GM12878 (cell line): ENCODE results near the gene MAST4. TPM values are rescaled to one million over a fixed set of nuclear protein-coding genes. Genes with fewer than 3 reads are reported as not detected.
"Not testable (repeated sequence)": the region's sequence is repeated elsewhere in the genome, so short reads cannot be mapped to it uniquely, and the experiment has no call there.

ENCODE experiments used
- ATAC-seq: fragments of 200-7000 bp; cut with Tn5 transposase; 3 replicates; pipeline ENCODE4 v1.9.1; 2020; ENCODE audit warnings: mild to moderate bottlenecking, moderate library complexity
- BruUV-seq: library from RNA; stranded (reverse); fragments of 400-500 nt; replicated peaks from 2 replicates; lab custom pipeline; 2021; lab: Mats Ljungman, UMichigan
- CTCF ChIA-PET: fragments of 300-600 bp; sonication (Branson Sonifier 250); formaldehyde crosslinking; extraction: SDS; loops from one replicate; lab custom pipeline; 2021; ENCODE audit warnings: inconsistent platforms; lab: Yijun Ruan, JAX
- POLR2A ChIA-PET: fragments of 350-600 bp; formaldehyde crosslinking; extraction: SDS; loops from one replicate; lab custom pipeline; 2021; ENCODE audit warnings: inconsistent platforms; lab: Charles Lee
- RAD21 ChIA-PET: fragments of 300-600 bp; sonication (Branson Sonifier 250); formaldehyde crosslinking; loops from one replicate; lab custom pipeline; 2023; ENCODE audit warnings: antibody characterized with exemption; ENCODE audit not compliant: unreplicated experiment; lab: Charles Lee
- SMC1A ChIA-PET: fragments of 300-600 bp; sonication (Branson Sonifier 250); formaldehyde crosslinking; loops from one replicate; lab custom pipeline; 2023; ENCODE audit not compliant: unreplicated experiment, uncharacterized antibody; lab: Charles Lee
- DNase-seq: peaks from one replicate; pipeline ENCODE4 v3.0.0-alpha.2; 2011; ENCODE audit warnings: low read depth, low spot score
- FAIRE-seq: peaks from 3 replicates; lab custom pipeline; 2011; peaks lifted over from hg19 to GRCh38; lab: Jason Lieb, UNC
- H2AFZ ChIP-seq: 2 replicates; pipeline ENCODE4 v1.6.0; 2011; ENCODE audit warnings: low read depth, low read length, control low read depth; ENCODE audit not compliant: control insufficient read depth
- H3K27ac ChIP-seq: 2 replicates; pipeline ENCODE4 v1.5.1; 2011; ENCODE audit warnings: control low read depth; ENCODE audit not compliant: control insufficient read depth, insufficient read depth
- H3K27me3 ChIP-seq, 2 experiments: replicated peaks in 1 of 2; 2 replicates each; pipeline versions ENCODE4 v1.6.0 to v1.6.1; 2011; ENCODE audit warnings: low read length in 1 of 2; ENCODE audit not compliant: control insufficient read depth in 2 of 2, insufficient read depth in 2 of 2
- H3K36me3 ChIP-seq, 2 experiments: 2 replicates each; pipeline ENCODE4 v1.5.1; 2011; ENCODE audit warnings: low read length in 1 of 2; ENCODE audit not compliant: control insufficient read depth in 2 of 2, insufficient read depth in 2 of 2
- H3K4me1 ChIP-seq: 2 replicates; pipeline ENCODE4 v1.6.1; 2011; ENCODE audit warnings: mild to moderate bottlenecking, low read length, moderate library complexity, mixed read lengths; ENCODE audit not compliant: control insufficient read depth, insufficient read depth
- H3K4me2 ChIP-seq: 2 replicates; pipeline ENCODE4 v1.6.0; 2011; ENCODE audit warnings: control low read depth; ENCODE audit not compliant: control insufficient read depth, insufficient read depth
- H3K4me3 ChIP-seq: fragments of 200-600 bp; sonication (generic); 2 replicates; pipeline ENCODE4 v1.5.1; 2016
- H3K79me2 ChIP-seq: 2 replicates; pipeline ENCODE4 v1.6.0; 2011; ENCODE audit warnings: low read length; ENCODE audit not compliant: control insufficient read depth, insufficient read depth
- H3K9ac ChIP-seq: 2 replicates; pipeline ENCODE4 v1.8.0; 2011; ENCODE audit warnings: low read length, control low read depth, mixed read lengths; ENCODE audit not compliant: control insufficient read depth, insufficient read depth
- H3K9me3 ChIP-seq: replicated peaks from 3 replicates; pipeline ENCODE4 v1.5.1; 2011; ENCODE audit warnings: mild to moderate bottlenecking, low read length; ENCODE audit not compliant: control insufficient read depth, insufficient read depth
- H4K20me1 ChIP-seq: 2 replicates; pipeline ENCODE4 v1.6.0; 2011; ENCODE audit not compliant: control insufficient read depth, insufficient read depth
- SUPT20H ChIP-seq: IDR thresholded peaks from 2 replicates; pipeline ENCODE4 v1.6.1; 2011; ENCODE audit warnings: low read depth, mild to moderate bottlenecking, low read length, moderate library complexity, borderline replicate concordance; ENCODE audit not compliant: control insufficient read depth
- WGBS: methylation state at CpG from one replicate; pipeline ENCODE4 v1.1.6; 2016; ENCODE audit warnings: low lambda C conversion rate; ENCODE audit not compliant: insufficient replicate concordance, insufficient coverage; ENCODE audit errors: missing lambda C conversion rate; 5-methylcytosine and 5-hydroxymethylcytosine counted together
- in situ Hi-C: fragments of 300-500 bp; cut with MboI; formaldehyde crosslinking; loops from 9 replicates; pipeline ENCODE4 v1.14.3; 2018; ENCODE audit warnings: mixed read lengths
- intact Hi-C: fragments of 100-400 bp; cut with micrococcal nuclease; formaldehyde crosslinking; loops from one replicate; pipeline ENCODE4 v1.14.2; 2022; ENCODE audit not compliant: unreplicated experiment
- polyA plus RNA-seq, 11 experiments: library from polyadenylated mRNA; depleted of rRNA in 4 of 11; unstranded in 6 of 11; stranded (reverse) in 5 of 11; fragments of >200 nt; fragmentation: Nextera tagmentation in 4 of 11; fragmentation: Illumina TruSeq in 1 of 11; extraction: Ambion mirVana in 4 of 11; extraction: Trizol in 1 of 11; gene quantifications; 1 replicate in 1 of 11; 2 replicates in 10 of 11; pipeline versions ENCODE4 v1.2.1 to v1.2.3, GENCODE V29; 2011 to 2016; ENCODE audit warnings: inconsistent platforms in 2 of 11, missing spikeins in 2 of 11, low read depth in 1 of 11
- total RNA-seq, 4 experiments: library from RNA; depleted of rRNA in 3 of 4; stranded (reverse); fragments of >200 nt in 3 of 4; fragmentation: Illumina TruSeq in 1 of 4; extraction: Trizol in 1 of 4; gene quantifications; 2 replicates each; pipeline versions ENCODE4 v1.2.1 to v1.2.3, GENCODE V29; 2013 to 2021

The MAST4 gene
- total and polyA plus RNA-seq, 10 of the 15 experiments (the other 5 are each of a cell fraction or from before 2014, with no cell fraction given) = 0.02 to 1.6 (median 0.29) TPM; not detected in 1

- ChIA-PET SMC1A (interaction anchor here (1.1 to 1.9 kb wide), 2 partner anchors 11 to 14 kb away, joined by 3 to 5 read pairs; no protein-coding TSS in a partner anchor), CTCF (interaction anchor here (1.5 kb wide), 1 partner anchor 388 kb away, joined by 7 read pairs; no protein-coding TSS in a partner anchor), POLR2A (no interaction called here), RAD21 (interaction anchor here (1.1 kb wide), 1 partner anchor 10 kb away, joined by 3 read pairs; no protein-coding TSS in a partner anchor)
- Histone ChIP-seq H3K27me3 (no peaks in the 10 kb centered on the region), H3K4me2 (no peak overlapping the region), H3K27ac (no peak overlapping the region), H2AFZ (no peak overlapping the region), H3K79me2 (no peaks in the 10 kb centered on the region), H3K9me3 (no peaks in the 10 kb centered on the region), H4K20me1 (no peaks in the 10 kb centered on the region), H3K9ac (no peak overlapping the region), H3K4me1 (no peaks in the 10 kb centered on the region), H3K36me3 (no peaks in the 10 kb centered on the region), H3K4me3 (no peak overlapping the region)
- in situ Hi-C loops (no loop called here), intact Hi-C loops (no loop called here)
- ATAC-seq (no peak), DNase-seq (no peak), FAIRE-seq (no peak)
- TF ChIP-seq SUPT20H = no peak
- BruUV-seq = no TSS peak
- WGBS = 0% methylated on average over 3 of the region's 3 CpGs
Measured at GRCh38 chr5:66694036-66694435, 97.8 kb downstream of the MAST4 start.

- RAD21 ChIA-PET, CTCF ChIA-PET, ATAC-seq, H3K36me3 ChIP-seq, H3K27me3 ChIP-seq, BruUV-seq, H3K79me2 ChIP-seq, SMC1A ChIA-PET, H2AFZ ChIP-seq, H3K4me2 ChIP-seq, H3K9me3 ChIP-seq, H3K4me1 ChIP-seq, POLR2A ChIA-PET, H3K4me3 ChIP-seq, intact Hi-C loops, in situ Hi-C loops, H3K27ac ChIP-seq, H4K20me1 ChIP-seq, H3K9ac ChIP-seq, FAIRE-seq, DNase-seq: not testable (repeated sequence)
- 20% methylated on average over 2 of the region's 2 CpGs for WGBS
Measured at GRCh38 chr5:66695840-66696239, 99.6 kb downstream of the MAST4 start.
